Tibial artery (tissue), 4 donors: Measurements from ENCODE around the gene ABHD12.

ENCODE experiments used
- DNase-seq, 2 donors: peaks; one replicate each; pipeline ENCODE4 v3.0.0-alpha.2; 2019
- H3K27ac ChIP-seq, 2 donors: fragments of 200-600 bp; sonication (generic) in 1 of 2; 1 replicate in 1 of 2; 2 replicates in 1 of 2; pipeline ENCODE4 v1.5.1; 2018 to 2019; ENCODE audit warnings: mild to moderate bottlenecking in 1 of 2
- H3K27me3 ChIP-seq, 2 donors: fragments of 200-600 bp; sonication (generic) in 1 of 2; one replicate each; pipeline versions ENCODE4 v1.5.1 to v1.6.0; 2016 to 2019
- H3K36me3 ChIP-seq, 3 donors: fragments of 200-600 bp; sonication (generic) in 2 of 3; one replicate each; pipeline ENCODE4 v1.5.1; 2016 to 2019; ENCODE audit warnings: mild to moderate bottlenecking in 2 of 3
- H3K4me1 ChIP-seq, 4 donors: fragments of 200-600 bp; sonication (generic) in 2 of 4; 1 replicate in 3 of 4; 2 replicates in 1 of 4; pipeline ENCODE4 v1.5.1; 2016 to 2019
- H3K4me3 ChIP-seq, 2 donors: fragments of 200-600 bp; sonication (generic) in 1 of 2; 1 replicate in 1 of 2; 2 replicates in 1 of 2; pipeline ENCODE4 v1.5.1; 2018 to 2019; ENCODE audit warnings: mild to moderate bottlenecking in 2 of 2
- H3K9me3 ChIP-seq, 3 donors: fragments of 200-600 bp; sonication (generic) in 1 of 3; one replicate each; pipeline ENCODE4 v1.5.1; 2016 to 2019
- CTCF ChIP-seq, 2 experiments: fragments of 200-600 bp in 1 of 2; fragments of 450-650 bp in 1 of 2; IDR thresholded peaks; one replicate each; pipeline ENCODE4 v1.5.1; 2017 to 2019; ENCODE audit warnings: antibody characterized with exemption in 2 of 2, mild to moderate bottlenecking in 1 of 2, moderate library complexity in 1 of 2
- intact Hi-C: fragments of 100-400 bp; cut with DNase I; formaldehyde crosslinking; loops from one replicate; pipeline ENCODE4 v1.15.0; 2023; ENCODE audit warnings: low total_unique reads

ABHD12 gene

DNA sequence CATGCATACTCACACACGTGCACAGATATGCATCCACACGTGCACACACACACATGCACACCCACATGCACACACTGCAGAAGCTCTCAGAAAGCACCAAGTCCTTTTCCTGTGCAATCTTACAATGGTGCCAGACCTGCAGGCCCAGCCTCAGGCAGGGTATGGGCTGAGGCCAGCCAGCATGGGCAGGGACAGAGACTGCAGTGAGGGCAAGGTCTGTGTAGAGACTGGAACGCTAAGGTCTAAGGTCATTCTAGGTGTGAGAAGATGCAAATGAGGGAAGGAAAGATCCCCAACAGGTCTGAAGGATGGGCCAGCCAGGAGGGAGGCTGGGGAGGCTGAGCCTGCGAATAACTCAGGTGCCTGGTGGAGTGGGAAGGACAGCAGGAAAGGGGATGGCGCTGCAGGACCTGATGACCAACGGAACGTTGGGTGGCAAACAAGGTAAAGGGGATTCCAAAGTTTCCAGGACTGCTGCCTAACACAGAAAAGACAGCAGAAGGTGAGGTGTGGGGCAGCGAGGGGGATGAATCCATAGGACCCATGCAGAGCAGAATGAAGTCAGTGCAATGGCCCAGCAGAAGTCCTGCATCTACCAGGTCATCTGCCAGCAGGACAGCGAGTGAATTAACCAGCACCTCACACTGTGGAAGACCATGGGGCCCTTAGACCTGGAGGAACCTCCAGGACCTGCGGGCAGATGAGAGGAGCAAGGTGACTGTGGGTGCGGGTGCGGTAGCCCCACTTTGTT is 67.0 kb downstream of the ABHD12 start:
- peaks cover 16 to 33% (median 26%) of the 10 kb centered on the region in 3 donors for H3K36me3 ChIP-seq
- H3K4me3 ChIP-seq: no peak overlapping the region
- intact Hi-C loops: no loop called here
- peaks cover 0 to 16% (median 7%) of the 10 kb centered on the region in 4 donors for H3K4me1 ChIP-seq
- TF ChIP-seq CTCF (IDR thresholded peaks at IDR 0.05): no peak
- peak in 1 of 2 donors; percentile 37 for DNase-seq
- no peaks in the 10 kb centered on the region for H3K27me3 ChIP-seq
- H3K27ac ChIP-seq: no peak overlapping the region
- no peaks in the 10 kb centered on the region for H3K9me3 ChIP-seq

- Histone ChIP-seq H3K27ac (no peak overlapping the region), H3K9me3 (no peaks in the 10 kb centered on the region), H3K36me3 (peaks cover 16 to 33% (median 26%) of the 10 kb centered on the region in 3 donors), H3K4me3 (no peak overlapping the region), H3K4me1 (no peaks in the 10 kb centered on the region), H3K27me3 (no peaks in the 10 kb centered on the region)
- DNase-seq: no peak
- intact Hi-C loops: no loop called here
- no peak for TF ChIP-seq CTCF (IDR thresholded peaks at IDR 0.05)
Measured at GRCh38 chr20:25321991-25322390, 68.6 kb downstream of the ABHD12 start.

GRCh38 chr20:25321262-25321831 is 69.3 kb downstream of the ABHD12 start:
- Histone ChIP-seq H3K27ac (no peak overlapping the region), H3K4me3 (no peak overlapping the region), H3K27me3 (no peaks in the 10 kb centered on the region), H3K9me3 (no peaks in the 10 kb centered on the region), H3K36me3 (peaks cover 16 to 40% (median 26%) of the 10 kb centered on the region in 3 donors), H3K4me1 (no peaks in the 10 kb centered on the region)
- intact Hi-C loops: no loop called here
- no peak for TF ChIP-seq CTCF (IDR thresholded peaks at IDR 0.05)
- peak in 1 of 2 donors; percentile 44 for DNase-seq

- H3K4me1 ChIP-seq: no peaks in the 10 kb centered on the region
- intact Hi-C loops: no loop called here
- H3K27ac ChIP-seq: no peak overlapping the region
- TF ChIP-seq CTCF (IDR thresholded peaks at IDR 0.05): no peak
- H3K4me3 ChIP-seq: no peak overlapping the region
- DNase-seq: peak in 1 of 2 donors; percentile 35
- no peaks in the 10 kb centered on the region for H3K9me3 ChIP-seq
- peaks cover 16 to 45% (median 26%) of the 10 kb centered on the region in 3 donors for H3K36me3 ChIP-seq
- no peaks in the 10 kb centered on the region for H3K27me3 ChIP-seq
Measured at GRCh38 chr20:25320035-25320800, 70.4 kb downstream of the ABHD12 start.

GRCh38 chr20:25319241-25320034 is 71.2 kb downstream of the ABHD12 start:
- intact Hi-C loops: no loop called here
- H3K9me3 ChIP-seq: no peaks in the 10 kb centered on the region
- H3K27ac ChIP-seq: no peak overlapping the region
- no peak for TF ChIP-seq CTCF (IDR thresholded peaks at IDR 0.05)
- H3K4me3 ChIP-seq: no peak overlapping the region
- H3K27me3 ChIP-seq: no peaks in the 10 kb centered on the region
- peaks cover 16 to 51% (median 26%) of the 10 kb centered on the region in 3 donors for H3K36me3 ChIP-seq
- no peaks in the 10 kb centered on the region for H3K4me1 ChIP-seq
- DNase-seq: peak in 1 of 2 donors; percentile 41
